H9 (cell line): ENCODE data around the gene APBB2. TPM values are rescaled to one million over a fixed set of nuclear protein-coding genes. Genes with fewer than 3 reads are reported as not detected.

Source experiments
- DNase-seq: peaks from one replicate; pipeline ENCODE4 v3.0.0-alpha.2; 2017
- H2AFZ ChIP-seq: one replicate; pipeline ENCODE4 v1.6.1; 2013; ENCODE audit warnings: mild to moderate bottlenecking, low read length, control low read depth, moderate library complexity
- H2AK5ac ChIP-seq: 2 replicates; pipeline ENCODE4 v1.6.1; 2013; ENCODE audit warnings: low read length, control low read depth, mixed read lengths; ENCODE audit not compliant: insufficient read length
- H2BK120ac ChIP-seq: one replicate; pipeline ENCODE4 v1.6.1; 2013; ENCODE audit warnings: low read depth, mild to moderate bottlenecking, low read length, control low read depth, inconsistent platforms; ENCODE audit not compliant: poor library complexity, severe bottlenecking
- H2BK12ac ChIP-seq: 2 replicates; pipeline ENCODE4 v1.6.1; 2013; ENCODE audit warnings: low read length, control low read depth, mixed read lengths, low read depth; ENCODE audit not compliant: insufficient read length
- H2BK15ac ChIP-seq: 2 replicates; pipeline ENCODE4 v1.6.1; 2013; ENCODE audit warnings: low read depth, low read length, control low read depth
- H2BK20ac ChIP-seq: one replicate; pipeline ENCODE4 v1.6.1; 2013; ENCODE audit warnings: low read depth, mild to moderate bottlenecking, low read length, control low read depth, inconsistent platforms; ENCODE audit not compliant: poor library complexity, severe bottlenecking
- H2BK5ac ChIP-seq: 2 replicates; pipeline ENCODE4 v1.6.1; 2013; ENCODE audit warnings: low read length, control low read depth, mixed read lengths; ENCODE audit not compliant: insufficient read length
- H3K14ac ChIP-seq: 2 replicates; pipeline ENCODE4 v1.6.1; 2013; ENCODE audit warnings: low read length, control low read depth; ENCODE audit not compliant: insufficient read depth
- H3K18ac ChIP-seq: 2 replicates; pipeline ENCODE4 v1.6.1; 2013; ENCODE audit warnings: low read depth, mild to moderate bottlenecking, mixed read lengths, low read length, control low read depth; ENCODE audit not compliant: insufficient read length
- H3K23ac ChIP-seq: 2 replicates; pipeline ENCODE4 v1.6.1; 2013; ENCODE audit warnings: low read length, control low read depth, mixed read lengths, low read depth; ENCODE audit not compliant: insufficient read length
- H3K23me2 ChIP-seq: 2 replicates; pipeline ENCODE4 v1.6.1; 2013; ENCODE audit warnings: low read depth, mild to moderate bottlenecking, mixed read lengths, low read length, control low read depth; ENCODE audit not compliant: insufficient read length, poor library complexity, severe bottlenecking
- H3K27ac ChIP-seq: 2 replicates; pipeline ENCODE4 v1.5.1; 2013; ENCODE audit warnings: low read length, control low read depth, mixed read lengths, low read depth; ENCODE audit not compliant: insufficient read length
- H3K27me3 ChIP-seq: 2 replicates; pipeline ENCODE4 v1.6.1; 2013; ENCODE audit warnings: low read length, control low read depth, inconsistent platforms; ENCODE audit not compliant: insufficient read depth
- H3K4ac ChIP-seq: 2 replicates; pipeline ENCODE4 v1.6.1; 2013; ENCODE audit warnings: low read depth, mild to moderate bottlenecking, control low read depth, inconsistent platforms, low read length, moderate library complexity
- H3K4me1 ChIP-seq: 2 replicates; pipeline ENCODE4 v1.6.1; 2013; ENCODE audit warnings: low read length, control low read depth, inconsistent platforms; ENCODE audit not compliant: insufficient read depth
- H3K4me2 ChIP-seq: 2 replicates; pipeline ENCODE4 v1.6.1; 2013; ENCODE audit warnings: low read length, control low read depth, mixed read lengths; ENCODE audit not compliant: insufficient read length, insufficient read depth
- H3K56ac ChIP-seq: 2 replicates; pipeline ENCODE4 v1.6.1; 2013; ENCODE audit warnings: low read depth, mild to moderate bottlenecking, mixed read lengths, low read length, control low read depth; ENCODE audit not compliant: insufficient read length
- H3K79me1 ChIP-seq: 2 replicates; pipeline ENCODE4 v1.6.1; 2013; ENCODE audit warnings: low read depth, mild to moderate bottlenecking, moderate library complexity, low read length, control low read depth, inconsistent platforms; ENCODE audit not compliant: insufficient read depth, poor library complexity, severe bottlenecking
- H3K79me2 ChIP-seq: 2 replicates; pipeline ENCODE4 v1.6.1; 2013; ENCODE audit warnings: low read length, control low read depth, inconsistent platforms; ENCODE audit not compliant: insufficient read depth
- H3K9ac ChIP-seq: 2 replicates; pipeline ENCODE4 v1.6.1; 2013; ENCODE audit warnings: low read length, control low read depth, mixed read lengths; ENCODE audit not compliant: insufficient read length; ENCODE audit errors: extremely low read depth
- H3K9me3 ChIP-seq: one replicate; pipeline ENCODE4 v1.6.1; 2013; ENCODE audit warnings: low read depth, low read length, inconsistent platforms; ENCODE audit not compliant: control insufficient read depth
- H3T11ph ChIP-seq: one replicate; pipeline ENCODE4 v1.6.1; 2013; ENCODE audit warnings: mild to moderate bottlenecking, low read length, control low read depth, inconsistent platforms
- H4K20me1 ChIP-seq: one replicate; pipeline ENCODE4 v1.6.1; 2013; ENCODE audit not compliant: control insufficient read depth, insufficient read length, insufficient read depth
- H4K5ac ChIP-seq: 2 replicates; pipeline ENCODE4 v1.6.1; 2013; ENCODE audit warnings: low read depth, mild to moderate bottlenecking, mixed read lengths, low read length, control low read depth; ENCODE audit not compliant: insufficient read length
- H4K8ac ChIP-seq: replicated peaks from 2 replicates; pipeline ENCODE4 v1.6.1; 2013; ENCODE audit warnings: low read length, control low read depth, mixed read lengths, low read depth; ENCODE audit not compliant: insufficient read length
- H4K91ac ChIP-seq: 2 replicates; pipeline ENCODE4 v1.6.1; 2013; ENCODE audit warnings: low read depth, mild to moderate bottlenecking, moderate library complexity, mixed read lengths, low read length, control low read depth; ENCODE audit not compliant: insufficient read length
- H3K27ac Mint-ChIP-seq, 3 experiments: 2 replicates in 2 of 3; 3 replicates in 1 of 3; pipeline ENCODE4 v1.8.0; 2020 to 2021; ENCODE audit warnings: mixed read lengths in 3 of 3, mild to moderate bottlenecking in 1 of 3, moderate library complexity in 1 of 3
- H3K27me3 Mint-ChIP-seq: 2 replicates; pipeline ENCODE4 v1.8.0; 2021; ENCODE audit warnings: low read depth, mild to moderate bottlenecking, moderate library complexity, mixed read lengths
- H3K36me3 Mint-ChIP-seq, 3 experiments: 2 replicates in 2 of 3; 3 replicates in 1 of 3; pipeline ENCODE4 v1.8.0; 2020 to 2021; ENCODE audit warnings: low read depth in 3 of 3, mixed read lengths in 3 of 3; ENCODE audit not compliant: insufficient read depth in 1 of 3
- H3K4me1 Mint-ChIP-seq, 2 experiments: 2 replicates each; pipeline ENCODE4 v1.8.0; 2020; ENCODE audit warnings: mixed read lengths in 2 of 2
- H3K4me3 Mint-ChIP-seq, 2 experiments: 2 replicates in 1 of 2; 3 replicates in 1 of 2; pipeline ENCODE4 v1.8.0; 2020 to 2021; ENCODE audit warnings: mild to moderate bottlenecking in 2 of 2, mixed read lengths in 2 of 2, moderate library complexity in 1 of 2
- H3K9me3 Mint-ChIP-seq, 2 experiments: 2 replicates in 1 of 2; 3 replicates in 1 of 2; pipeline ENCODE4 v1.8.0; 2020; ENCODE audit warnings: mild to moderate bottlenecking in 2 of 2, mixed read lengths in 2 of 2, moderate library complexity in 1 of 2
- CTCF ChIP-seq: fragments of 200-600 bp; sonication (generic); conservative IDR thresholded peaks from 3 replicates; pipeline ENCODE4 v1.8.0; 2021; ENCODE audit warnings: antibody characterized with exemption, mild to moderate bottlenecking
- WGBS: extraction: QIAGEN DNeasy Blood & Tissue Kit; methylation state at CpG from one replicate; pipeline ENCODE4 v1.1.7; 2013; ENCODE audit warnings: missing lambda C conversion rate, low lambda C conversion rate, mixed read lengths; ENCODE audit not compliant: insufficient read length; ENCODE audit errors: extremely low coverage; 5-methylcytosine and 5-hydroxymethylcytosine counted together
- total RNA-seq: library from RNA; stranded (reverse); gene quantifications from 2 replicates; pipeline ENCODE4 v1.2.1, GENCODE V29; 2021

APBB2 gene
- total RNA-seq, 1 experiment from 2014 or later: 39.6 TPM

DNA sequence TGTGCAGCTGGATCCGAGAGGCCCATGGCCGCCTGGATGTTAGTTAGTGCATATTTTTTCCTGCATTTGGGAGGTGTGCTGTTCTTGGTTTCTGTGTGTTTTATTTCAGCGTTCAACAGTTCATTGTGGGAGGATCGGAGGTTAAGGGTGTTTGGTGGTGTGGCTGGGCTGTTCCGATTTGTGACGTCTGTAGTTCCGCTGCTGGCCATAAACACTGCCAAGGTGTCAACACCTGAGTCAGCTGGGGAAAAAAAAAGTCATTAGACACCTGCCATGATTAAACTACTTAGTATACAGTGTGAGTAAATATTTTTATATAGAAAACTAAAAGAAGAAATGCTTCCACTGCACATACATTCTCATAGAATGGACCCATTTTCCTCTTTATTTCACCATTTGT lies 200.2 kb downstream of the APBB2 start:
- no peak overlapping the region for H3K23ac ChIP-seq

More for the DNA sequence above, 200.2 kb downstream of the APBB2 start:
- Histone ChIP-seq H3K27me3 (no peaks in the 10 kb centered on the region), H2BK15ac (no peak overlapping the region), H4K5ac (no peak overlapping the region), H2BK20ac (no peak overlapping the region), H3K27ac (no peak overlapping the region), H3K4me1 (peaks cover 5% of the 10 kb centered on the region; the same call in 1 of the 2 replicates), H3K9me3 (no peaks in the 10 kb centered on the region), H4K91ac (no peak overlapping the region), H3T11ph (no peak overlapping the region), H3K18ac (no peak overlapping the region), H3K9ac (no peak overlapping the region), H3K14ac (no peak overlapping the region; the same call in 1 of the 2 replicates), H3K23me2 (no peaks in the 10 kb centered on the region), H2AFZ (no peak overlapping the region), H3K79me2 (no peaks in the 10 kb centered on the region), H2BK120ac (no peak overlapping the region), H2AK5ac (no peak overlapping the region), H2BK12ac (no peak overlapping the region), H2BK5ac (no peak overlapping the region), H3K79me1 (no peaks in the 10 kb centered on the region), H3K4me2 (no peak overlapping the region), H4K20me1 (no peaks in the 10 kb centered on the region), H3K4ac (no peak overlapping the region), H4K8ac (no peak overlapping the region), H3K56ac (no peak overlapping the region)
- peaks cover 0 to 8% (median 3%) of the 10 kb centered on the region in 3 experiments; a peak in 3 of 7 replicates for H3K36me3 Mint-ChIP-seq
- peaks cover 11 to 13% of the 10 kb centered on the region in 2 experiments for H3K4me1 Mint-ChIP-seq
- TF ChIP-seq CTCF: no peak
- H3K27ac Mint-ChIP-seq: peak overlapping the region in 1 of 3 experiments; percentile 9; a peak in 2 of 7 replicates
- no peaks in the 10 kb centered on the region for H3K9me3 Mint-ChIP-seq
- no peak overlapping the region for H3K4me3 Mint-ChIP-seq
- WGBS: no CpG with 5 or more reads among the region's 7 CpGs
- H3K27me3 Mint-ChIP-seq: no peaks in the 10 kb centered on the region
- DNase-seq: no peak
